Skeletal muscle satellite cell (primary cell): ENCODE measurements around the gene CDHR3.
"Not testable (repeated sequence)": the region's sequence is repeated elsewhere in the genome, so short reads cannot be mapped to it uniquely, and the experiment has no call there.

Experiments
- H3K27me3 ChIP-seq: 2 replicates; pipeline ENCODE4 v1.7.0; 2013; ENCODE audit warnings: low read length; ENCODE audit not compliant: control insufficient read depth, insufficient read depth
- H3K36me3 ChIP-seq: 2 replicates; pipeline ENCODE4 v1.7.0; 2013; ENCODE audit warnings: mild to moderate bottlenecking, control low read depth, low read length; ENCODE audit not compliant: insufficient read depth
- H3K4me1 ChIP-seq: 2 replicates; pipeline ENCODE4 v1.7.0; 2013; ENCODE audit warnings: low read length; ENCODE audit not compliant: control insufficient read depth, insufficient read depth
- H3K4me2 ChIP-seq: 2 replicates; pipeline ENCODE4 v1.7.0; 2013; ENCODE audit warnings: mild to moderate bottlenecking, low read length
- H3K4me3 ChIP-seq: 2 replicates; pipeline ENCODE4 v1.7.0; 2013; ENCODE audit warnings: low read length
- H3K9ac ChIP-seq: 2 replicates; pipeline ENCODE4 v1.7.0; 2013; ENCODE audit warnings: mild to moderate bottlenecking, low read depth, low read length, moderate library complexity
- H3K9me3 ChIP-seq: replicated peaks from 2 replicates; pipeline ENCODE4 v1.7.0; 2013; ENCODE audit warnings: mild to moderate bottlenecking, control low read depth, low read length

CDHR3 gene

GRCh38 chr7:105972276-105972675, 9.2 kb downstream of the CDHR3 start:
- Histone ChIP-seq H3K4me2 (no peak overlapping the region), H3K9ac (no peak overlapping the region)

GRCh38 chr7:105974471-105974870, 11.4 kb downstream of the CDHR3 start:
- Histone ChIP-seq H3K4me2 (no peak overlapping the region), H3K9me3 (no peaks in the 10 kb centered on the region), H3K4me1 (no peaks in the 10 kb centered on the region), H3K9ac (no peak overlapping the region), H3K36me3 (no peaks in the 10 kb centered on the region), H3K27me3 (peaks cover 50% of the 10 kb centered on the region), H3K4me3 (no peak overlapping the region)

More at GRCh38 chr7:105972276-105972675, 9.2 kb downstream of the CDHR3 start:
- Histone ChIP-seq H3K4me1 (no peaks in the 10 kb centered on the region), H3K4me3 (no peak overlapping the region), H3K36me3 (no peaks in the 10 kb centered on the region), H3K9me3 (no peaks in the 10 kb centered on the region), H3K27me3 (peaks cover 43% of the 10 kb centered on the region)

GRCh38 chr7:105975770-105976417, 12.8 kb downstream of the CDHR3 start:
- no peaks in the 10 kb centered on the region for H3K4me1 ChIP-seq
- H3K36me3 ChIP-seq, result no peaks in the 10 kb centered on the region

DNA sequence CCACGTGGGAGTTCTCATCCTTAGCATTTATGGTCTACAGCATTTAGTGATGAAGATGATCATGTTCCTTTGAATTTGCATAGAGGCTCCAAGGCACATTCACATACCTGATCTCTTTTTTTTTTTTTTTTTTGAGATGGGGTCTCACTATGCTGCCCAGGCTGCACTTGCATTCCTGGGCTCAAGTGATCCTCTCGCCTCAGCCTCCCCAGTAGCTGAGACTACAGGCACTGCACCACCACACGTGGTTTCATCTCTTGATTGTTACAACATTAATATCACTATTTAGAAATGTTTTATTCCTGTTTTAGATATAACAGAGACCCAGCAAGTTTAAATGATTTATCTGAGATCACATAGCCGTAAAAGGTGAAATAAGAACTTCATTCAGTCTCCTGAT, 13.8 kb downstream of the CDHR3 start:
- Histone ChIP-seq H3K4me1 (no peaks in the 10 kb centered on the region), H3K9me3 (no peaks in the 10 kb centered on the region), H3K36me3 (no peaks in the 10 kb centered on the region), H3K4me3 (no peak overlapping the region), H3K27me3 (peaks cover 57% of the 10 kb centered on the region), H3K4me2 (no peak overlapping the region), H3K9ac (no peak overlapping the region)

More at GRCh38 chr7:105975770-105976417, 12.8 kb downstream of the CDHR3 start:
- H3K27me3 ChIP-seq, result peaks cover 56% of the 10 kb centered on the region
- no peak overlapping the region for H3K4me3 ChIP-seq
- H3K9me3 ChIP-seq, result no peaks in the 10 kb centered on the region
- no peak overlapping the region for H3K9ac ChIP-seq
- no peak overlapping the region for H3K4me2 ChIP-seq

GRCh38 chr7:105978035-105978434, 15.0 kb downstream of the CDHR3 start:
- Histone ChIP-seq H3K27me3 (peaks cover 48% of the 10 kb centered on the region), H3K4me3 (no peak overlapping the region), H3K9me3 (no peaks in the 10 kb centered on the region), H3K4me1 (no peaks in the 10 kb centered on the region), H3K36me3 (no peaks in the 10 kb centered on the region), H3K4me2 (no peak overlapping the region), H3K9ac (no peak overlapping the region)

DNA sequence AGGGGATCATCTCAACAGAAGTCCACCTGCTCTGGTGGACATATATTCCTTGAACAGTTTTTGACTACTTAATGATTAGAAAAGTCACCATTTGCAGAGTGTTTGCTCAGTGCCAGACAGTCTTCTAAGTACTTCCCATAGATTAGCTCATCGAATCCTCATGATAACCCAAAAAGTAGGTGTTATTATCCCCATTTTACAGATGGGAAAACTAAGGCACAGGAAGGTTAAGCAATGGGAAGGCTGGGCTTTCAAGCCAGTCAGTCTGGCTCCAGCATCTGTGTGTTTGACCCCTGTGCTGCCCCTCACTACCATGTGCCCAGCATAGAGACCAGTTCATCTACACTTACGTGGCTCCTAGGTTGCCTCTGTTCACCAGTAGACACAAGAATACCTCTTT, 15.9 kb downstream of the CDHR3 start:
- Histone ChIP-seq H3K36me3 (no peaks in the 10 kb centered on the region), H3K27me3 (peaks cover 49% of the 10 kb centered on the region), H3K9me3 (no peaks in the 10 kb centered on the region), H3K4me3 (no peak overlapping the region), H3K4me2 (no peak overlapping the region), H3K9ac (no peak overlapping the region), H3K4me1 (no peaks in the 10 kb centered on the region)

- H3K4me1 ChIP-seq, result no peaks in the 10 kb centered on the region
- no peak overlapping the region for H3K9ac ChIP-seq
- no peak overlapping the region for H3K4me2 ChIP-seq
- peaks cover 49% of the 10 kb centered on the region for H3K27me3 ChIP-seq
- no peaks in the 10 kb centered on the region for H3K36me3 ChIP-seq
- no peak overlapping the region for H3K4me3 ChIP-seq
- no peaks in the 10 kb centered on the region for H3K9me3 ChIP-seq
Observed at GRCh38 chr7:105979405-105979804, 16.3 kb downstream of the CDHR3 start.

DNA sequence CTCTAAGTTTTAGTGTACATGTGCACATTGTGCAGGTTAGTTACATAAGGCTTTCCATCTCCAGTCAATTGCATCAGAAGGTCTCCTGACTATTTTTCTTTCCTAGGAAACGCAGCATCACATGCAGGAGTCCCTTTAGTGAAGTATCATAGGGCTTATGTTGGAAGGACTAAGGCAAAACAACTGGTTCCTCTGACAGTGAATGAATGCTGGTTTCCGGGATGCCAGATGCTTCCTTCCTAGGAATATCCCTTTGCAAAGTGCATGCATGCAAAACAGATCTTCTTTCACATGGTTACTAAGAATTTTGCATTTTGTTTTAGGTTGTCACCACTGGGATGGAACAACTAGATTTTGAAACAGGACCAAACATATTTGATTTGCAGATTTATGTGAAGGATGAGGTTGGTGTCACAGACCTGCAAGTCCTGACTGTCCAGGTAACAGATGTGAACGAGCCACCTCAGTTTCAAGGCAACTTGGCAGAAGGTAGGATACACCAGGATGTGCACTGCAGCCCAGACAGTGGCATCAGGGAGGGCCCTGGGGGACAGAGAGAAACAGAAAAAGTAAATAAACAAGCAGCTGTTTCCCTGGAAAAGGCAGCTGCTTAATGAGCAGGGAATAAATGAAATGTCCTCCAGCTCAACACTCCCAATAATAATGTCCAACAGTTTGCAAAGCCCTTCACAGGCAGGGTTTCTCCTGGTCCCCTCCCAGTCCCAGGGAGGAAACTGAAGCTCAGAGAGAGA, 17.8 kb downstream of the CDHR3 start:
- no peak overlapping the region for H3K4me3 ChIP-seq
- peaks cover 50% of the 10 kb centered on the region for H3K27me3 ChIP-seq
- no peaks in the 10 kb centered on the region for H3K36me3 ChIP-seq

DNA sequence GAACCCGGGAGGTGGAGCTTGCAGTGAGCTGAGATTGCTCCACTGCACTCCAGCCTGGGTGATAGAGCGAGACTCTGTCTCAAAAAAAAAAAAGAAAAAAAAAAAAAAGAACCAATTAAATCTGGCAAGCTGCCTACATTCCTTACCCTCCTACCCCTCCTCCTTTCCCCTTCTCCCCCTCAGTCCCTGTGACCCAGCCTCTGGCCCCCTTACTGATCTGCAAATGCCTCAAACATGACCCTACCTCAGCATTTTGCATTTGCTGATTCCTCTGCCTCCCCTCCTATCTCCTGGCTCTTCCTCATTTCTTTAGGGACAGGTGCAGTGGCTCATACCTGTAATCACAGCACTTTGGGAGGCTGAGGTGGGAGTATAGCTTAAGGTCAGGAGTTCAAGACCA, 19.3 kb downstream of the CDHR3 start:
- Histone ChIP-seq H3K4me3 (no peak overlapping the region), H3K4me2 (no peak overlapping the region), H3K36me3 (no peaks in the 10 kb centered on the region), H3K4me1 (no peaks in the 10 kb centered on the region), H3K9me3 (no peaks in the 10 kb centered on the region), H3K27me3 (peaks cover 59% of the 10 kb centered on the region), H3K9ac (no peak overlapping the region)

More for the DNA sequence above, 17.8 kb downstream of the CDHR3 start:
- Histone ChIP-seq H3K4me1 (no peaks in the 10 kb centered on the region), H3K9me3 (no peaks in the 10 kb centered on the region), H3K4me2 (no peak overlapping the region), H3K9ac (no peak overlapping the region)

- not testable (repeated sequence) for H3K9me3 ChIP-seq, H3K36me3 ChIP-seq, H3K4me1 ChIP-seq, H3K9ac ChIP-seq, H3K4me2 ChIP-seq, H3K4me3 ChIP-seq
- peaks cover 68% of the 10 kb centered on the region for H3K27me3 ChIP-seq
Observed at GRCh38 chr7:105984808-105985207, 21.7 kb downstream of the CDHR3 start.

DNA sequence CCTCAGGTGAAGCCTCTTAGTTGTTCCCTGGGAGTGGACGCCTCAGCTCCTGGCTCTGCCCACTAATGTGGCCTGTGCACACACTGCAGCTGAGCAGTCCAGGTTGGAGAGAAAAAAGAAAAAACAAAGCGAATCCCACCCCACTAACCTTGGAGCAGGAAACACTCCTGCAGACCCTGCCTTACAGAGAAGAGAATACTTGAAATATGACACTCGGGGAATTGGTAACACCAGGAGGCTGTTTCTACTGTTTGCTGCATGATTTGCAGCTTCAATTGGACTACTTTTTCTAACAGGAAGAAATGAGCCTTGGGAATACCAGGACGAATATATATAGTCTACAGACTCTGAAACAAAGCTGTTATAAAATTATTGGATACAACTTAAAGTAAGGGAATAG, 22.2 kb downstream of the CDHR3 start:
- no peak overlapping the region for H3K4me3 ChIP-seq
- no peaks in the 10 kb centered on the region for H3K9me3 ChIP-seq
- H3K27me3 ChIP-seq, result peaks cover 71% of the 10 kb centered on the region
- H3K4me2 ChIP-seq, result no peak overlapping the region
- H3K9ac ChIP-seq, result no peak overlapping the region
- no peaks in the 10 kb centered on the region for H3K4me1 ChIP-seq
- no peaks in the 10 kb centered on the region for H3K36me3 ChIP-seq
